Lower leg skin (tissue), 4 donors: ENCODE data around the gene DGCR2. TPM values are rescaled to one million over a fixed set of nuclear protein-coding genes. Genes with fewer than 3 reads are reported as not detected.

ENCODE experiments used
- DNase-seq, 2 donors: peaks; one replicate each; pipeline ENCODE4 v3.0.0-alpha.2; 2019; ENCODE audit warnings: low spot score in 2 of 2
- H3K4me3 ChIP-seq: fragments of 200-600 bp; sonication (generic); 2 replicates; pipeline ENCODE4 v1.5.1; 2017; ENCODE audit warnings: mild to moderate bottlenecking, low read depth; ENCODE audit not compliant: poor library complexity, severe bottlenecking
- CTCF ChIP-seq, 3 donors: fragments of 450-650 bp; IDR thresholded peaks; one replicate each; pipeline ENCODE4 v1.5.1; 2016; ENCODE audit warnings: antibody characterized with exemption in 3 of 3, mild to moderate bottlenecking in 3 of 3, moderate library complexity in 2 of 3
- POLR2A ChIP-seq, 2 donors: fragments of 450-650 bp; IDR thresholded peaks; one replicate each; pipeline ENCODE4 v1.6.1; 2016 to 2017; ENCODE audit warnings: antibody characterized with exemption in 2 of 2, mild to moderate bottlenecking in 1 of 2, moderate library complexity in 1 of 2
- WGBS, 2 donors: methylation state at CpG; one replicate each; pipeline ENCODE4 v1.1.5; 2018; 5-methylcytosine and 5-hydroxymethylcytosine counted together
- intact Hi-C: fragments of 100-400 bp; cut with DNase I; formaldehyde crosslinking; loops from one replicate; pipeline ENCODE4 v1.15.0; 2023; ENCODE audit warnings: low total_unique reads
- total RNA-seq, 4 donors: library from RNA; depleted of rRNA; stranded (reverse); fragments of >200 nt; gene quantifications; one replicate each; pipeline ENCODE4 v1.1.0, GENCODE V29; 2016

Gene DGCR2
- total RNA-seq, 4 donors from 2014 or later: 88.7 to 142 (median 141) TPM

- 67 to 71% methylated on average over 9 to 10 of the region's 10 CpGs for WGBS, 2 donors
- TF ChIP-seq CTCF (IDR thresholded peaks at IDR 0.05) (no peak), POLR2A (IDR thresholded peaks at IDR 0.05) (no peak)
- H3K4me3 ChIP-seq: no peak overlapping the region
- intact Hi-C loops: no loop called here
- no peak for DNase-seq
Measured at GRCh38 chr22:19151329-19152191, 29.3 kb upstream of the DGCR2 start.

GRCh38 chr22:19150482-19151328 lies 28.5 kb upstream of the DGCR2 start:
- intact Hi-C loops: no loop called here
- H3K4me3 ChIP-seq: no peak overlapping the region
- TF ChIP-seq POLR2A (IDR thresholded peaks at IDR 0.05): no peak
- TF ChIP-seq CTCF (IDR thresholded peaks at IDR 0.05): no peak
- 36 to 37% methylated on average over 25 to 34 of the region's 68 CpGs for WGBS, 2 donors
- no peak for DNase-seq

GRCh38 chr22:19149991-19150390 lies 27.8 kb upstream of the DGCR2 start, which contains the start of gene GSC2:
GSC2 (minus strand) TSS chr22:19150292; CDS start chr22:19150283, 9 bp downstream.
- TF ChIP-seq CTCF (IDR thresholded peaks at IDR 0.05) (no peak), POLR2A (IDR thresholded peaks at IDR 0.05) (no peak)
- 3% methylated on average over 8 of the region's 59 CpGs; no CpG with 5 or more reads in 1 of the 2 donors for WGBS, 2 donors
- DNase-seq: no peak
- H3K4me3 ChIP-seq: no peak within 1 kb of the TSS
- intact Hi-C loops: no loop called here

GRCh38 chr22:19149047-19149883 lies 27.1 kb upstream of the DGCR2 start:
- no peak for TF ChIP-seq CTCF (IDR thresholded peaks at IDR 0.05)
- no peak for TF ChIP-seq POLR2A (IDR thresholded peaks at IDR 0.05)
- intact Hi-C loops: no loop called here
- no peak overlapping the region for H3K4me3 ChIP-seq
- DNase-seq: no peak
- 3 to 4% methylated on average over 45 to 76 of the region's 92 CpGs for WGBS, 2 donors

- H3K4me3 ChIP-seq: no peak overlapping the region
- TF ChIP-seq POLR2A (IDR thresholded peaks at IDR 0.05) (no peak), CTCF (IDR thresholded peaks at IDR 0.05) (no peak)
- no peak for DNase-seq
- WGBS, 2 donors: 46 to 60% methylated on average over 13 to 33 of the region's 33 CpGs
- intact Hi-C loops: no loop called here
Measured at GRCh38 chr22:19148417-19149046, 26.3 kb upstream of the DGCR2 start.
